H9 (cell line): ENCODE results near the gene OGG1. TPM values are rescaled to one million over a fixed set of nuclear protein-coding genes. Genes with fewer than 3 reads are reported as not detected.

Source experiments
- DNase-seq: peaks from one replicate; pipeline ENCODE4 v3.0.0-alpha.2; 2017
- H2AFZ ChIP-seq: one replicate; pipeline ENCODE4 v1.6.1; 2013; ENCODE audit warnings: mild to moderate bottlenecking, low read length, control low read depth, moderate library complexity
- H2AK5ac ChIP-seq: 2 replicates; pipeline ENCODE4 v1.6.1; 2013; ENCODE audit warnings: low read length, control low read depth, mixed read lengths; ENCODE audit not compliant: insufficient read length
- H2BK120ac ChIP-seq: one replicate; pipeline ENCODE4 v1.6.1; 2013; ENCODE audit warnings: low read depth, mild to moderate bottlenecking, low read length, control low read depth, inconsistent platforms; ENCODE audit not compliant: poor library complexity, severe bottlenecking
- H2BK12ac ChIP-seq: 2 replicates; pipeline ENCODE4 v1.6.1; 2013; ENCODE audit warnings: low read length, control low read depth, mixed read lengths, low read depth; ENCODE audit not compliant: insufficient read length
- H2BK15ac ChIP-seq: 2 replicates; pipeline ENCODE4 v1.6.1; 2013; ENCODE audit warnings: low read depth, low read length, control low read depth
- H2BK20ac ChIP-seq: one replicate; pipeline ENCODE4 v1.6.1; 2013; ENCODE audit warnings: low read depth, mild to moderate bottlenecking, low read length, control low read depth, inconsistent platforms; ENCODE audit not compliant: poor library complexity, severe bottlenecking
- H2BK5ac ChIP-seq: 2 replicates; pipeline ENCODE4 v1.6.1; 2013; ENCODE audit warnings: low read length, control low read depth, mixed read lengths; ENCODE audit not compliant: insufficient read length
- H3K14ac ChIP-seq: 2 replicates; pipeline ENCODE4 v1.6.1; 2013; ENCODE audit warnings: low read length, control low read depth; ENCODE audit not compliant: insufficient read depth
- H3K18ac ChIP-seq: 2 replicates; pipeline ENCODE4 v1.6.1; 2013; ENCODE audit warnings: low read depth, mild to moderate bottlenecking, mixed read lengths, low read length, control low read depth; ENCODE audit not compliant: insufficient read length
- H3K23ac ChIP-seq: 2 replicates; pipeline ENCODE4 v1.6.1; 2013; ENCODE audit warnings: low read length, control low read depth, mixed read lengths, low read depth; ENCODE audit not compliant: insufficient read length
- H3K23me2 ChIP-seq: 2 replicates; pipeline ENCODE4 v1.6.1; 2013; ENCODE audit warnings: low read depth, mild to moderate bottlenecking, mixed read lengths, low read length, control low read depth; ENCODE audit not compliant: insufficient read length, poor library complexity, severe bottlenecking
- H3K27ac ChIP-seq: 2 replicates; pipeline ENCODE4 v1.5.1; 2013; ENCODE audit warnings: low read length, control low read depth, mixed read lengths, low read depth; ENCODE audit not compliant: insufficient read length
- H3K27me3 ChIP-seq: 2 replicates; pipeline ENCODE4 v1.6.1; 2013; ENCODE audit warnings: low read length, control low read depth, inconsistent platforms; ENCODE audit not compliant: insufficient read depth
- H3K4ac ChIP-seq: 2 replicates; pipeline ENCODE4 v1.6.1; 2013; ENCODE audit warnings: low read depth, mild to moderate bottlenecking, control low read depth, inconsistent platforms, low read length, moderate library complexity
- H3K4me1 ChIP-seq: 2 replicates; pipeline ENCODE4 v1.6.1; 2013; ENCODE audit warnings: low read length, control low read depth, inconsistent platforms; ENCODE audit not compliant: insufficient read depth
- H3K4me2 ChIP-seq: 2 replicates; pipeline ENCODE4 v1.6.1; 2013; ENCODE audit warnings: low read length, control low read depth, mixed read lengths; ENCODE audit not compliant: insufficient read length, insufficient read depth
- H3K56ac ChIP-seq: 2 replicates; pipeline ENCODE4 v1.6.1; 2013; ENCODE audit warnings: low read depth, mild to moderate bottlenecking, mixed read lengths, low read length, control low read depth; ENCODE audit not compliant: insufficient read length
- H3K79me1 ChIP-seq: 2 replicates; pipeline ENCODE4 v1.6.1; 2013; ENCODE audit warnings: low read depth, mild to moderate bottlenecking, moderate library complexity, low read length, control low read depth, inconsistent platforms; ENCODE audit not compliant: insufficient read depth, poor library complexity, severe bottlenecking
- H3K79me2 ChIP-seq: 2 replicates; pipeline ENCODE4 v1.6.1; 2013; ENCODE audit warnings: low read length, control low read depth, inconsistent platforms; ENCODE audit not compliant: insufficient read depth
- H3K9ac ChIP-seq: 2 replicates; pipeline ENCODE4 v1.6.1; 2013; ENCODE audit warnings: low read length, control low read depth, mixed read lengths; ENCODE audit not compliant: insufficient read length; ENCODE audit errors: extremely low read depth
- H3K9me3 ChIP-seq: one replicate; pipeline ENCODE4 v1.6.1; 2013; ENCODE audit warnings: low read depth, low read length, inconsistent platforms; ENCODE audit not compliant: control insufficient read depth
- H3T11ph ChIP-seq: one replicate; pipeline ENCODE4 v1.6.1; 2013; ENCODE audit warnings: mild to moderate bottlenecking, low read length, control low read depth, inconsistent platforms
- H4K20me1 ChIP-seq: one replicate; pipeline ENCODE4 v1.6.1; 2013; ENCODE audit not compliant: control insufficient read depth, insufficient read length, insufficient read depth
- H4K5ac ChIP-seq: 2 replicates; pipeline ENCODE4 v1.6.1; 2013; ENCODE audit warnings: low read depth, mild to moderate bottlenecking, mixed read lengths, low read length, control low read depth; ENCODE audit not compliant: insufficient read length
- H4K8ac ChIP-seq: replicated peaks from 2 replicates; pipeline ENCODE4 v1.6.1; 2013; ENCODE audit warnings: low read length, control low read depth, mixed read lengths, low read depth; ENCODE audit not compliant: insufficient read length
- H4K91ac ChIP-seq: 2 replicates; pipeline ENCODE4 v1.6.1; 2013; ENCODE audit warnings: low read depth, mild to moderate bottlenecking, moderate library complexity, mixed read lengths, low read length, control low read depth; ENCODE audit not compliant: insufficient read length
- H3K27ac Mint-ChIP-seq, 3 experiments: 2 replicates in 2 of 3; 3 replicates in 1 of 3; pipeline ENCODE4 v1.8.0; 2020 to 2021; ENCODE audit warnings: mixed read lengths in 3 of 3, mild to moderate bottlenecking in 1 of 3, moderate library complexity in 1 of 3
- H3K27me3 Mint-ChIP-seq: 2 replicates; pipeline ENCODE4 v1.8.0; 2021; ENCODE audit warnings: low read depth, mild to moderate bottlenecking, moderate library complexity, mixed read lengths
- H3K36me3 Mint-ChIP-seq, 3 experiments: 2 replicates in 2 of 3; 3 replicates in 1 of 3; pipeline ENCODE4 v1.8.0; 2020 to 2021; ENCODE audit warnings: low read depth in 3 of 3, mixed read lengths in 3 of 3; ENCODE audit not compliant: insufficient read depth in 1 of 3
- H3K4me1 Mint-ChIP-seq, 2 experiments: 2 replicates each; pipeline ENCODE4 v1.8.0; 2020; ENCODE audit warnings: mixed read lengths in 2 of 2
- H3K4me3 Mint-ChIP-seq, 2 experiments: 2 replicates in 1 of 2; 3 replicates in 1 of 2; pipeline ENCODE4 v1.8.0; 2020 to 2021; ENCODE audit warnings: mild to moderate bottlenecking in 2 of 2, mixed read lengths in 2 of 2, moderate library complexity in 1 of 2
- H3K9me3 Mint-ChIP-seq, 2 experiments: 2 replicates in 1 of 2; 3 replicates in 1 of 2; pipeline ENCODE4 v1.8.0; 2020; ENCODE audit warnings: mild to moderate bottlenecking in 2 of 2, mixed read lengths in 2 of 2, moderate library complexity in 1 of 2
- WGBS: extraction: QIAGEN DNeasy Blood & Tissue Kit; methylation state at CpG from one replicate; pipeline ENCODE4 v1.1.7; 2013; ENCODE audit warnings: missing lambda C conversion rate, low lambda C conversion rate, mixed read lengths; ENCODE audit not compliant: insufficient read length; ENCODE audit errors: extremely low coverage; 5-methylcytosine and 5-hydroxymethylcytosine counted together
- total RNA-seq: library from RNA; stranded (reverse); gene quantifications from 2 replicates; pipeline ENCODE4 v1.2.1, GENCODE V29; 2021
- TF ChIP-seq, protein P1 (sequence below): fragments of 200-600 bp; sonication (generic); conservative IDR thresholded peaks from 3 replicates; pipeline ENCODE4 v1.8.0; 2021; ENCODE audit warnings: antibody characterized with exemption, mild to moderate bottlenecking

Gene OGG1
- total RNA-seq, 1 experiment from 2014 or later: 43.4 TPM

DNA sequence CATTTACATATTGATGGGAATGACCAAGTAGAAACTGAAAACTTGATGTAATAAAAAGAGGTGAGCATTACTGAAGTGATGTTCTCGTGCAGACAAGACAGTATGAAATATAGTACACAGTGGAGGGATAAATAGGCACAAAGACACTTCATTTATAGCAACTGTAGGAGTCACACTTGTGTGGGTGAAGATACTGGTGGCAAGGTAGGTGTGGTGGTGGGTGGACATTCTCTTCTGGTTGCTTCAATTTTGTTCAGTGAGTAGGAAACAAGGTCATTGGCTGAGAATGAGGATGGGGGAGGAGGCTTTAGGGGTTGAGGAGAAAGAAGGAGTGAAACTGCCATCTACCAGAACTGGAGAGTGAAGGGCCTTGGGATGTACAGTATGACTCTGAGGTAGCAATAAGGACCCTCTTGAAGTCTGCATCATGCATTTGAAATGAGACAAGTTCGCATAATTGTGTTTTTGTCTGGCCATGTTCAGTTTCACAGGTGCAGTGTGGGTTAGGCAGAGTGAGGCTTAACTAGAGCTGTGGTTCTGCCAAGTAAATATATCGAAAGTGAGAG, 39.5 kb upstream of the OGG1 start:
- no peaks in the 10 kb centered on the region for H3K27me3 ChIP-seq
- no CpG with 5 or more reads among the region's 3 CpGs for WGBS
- no peak overlapping the region for H3T11ph ChIP-seq
- no peak overlapping the region for H3K9ac ChIP-seq
- no peak overlapping the region for H3K27ac ChIP-seq
- no peaks in the 10 kb centered on the region for H3K79me2 ChIP-seq
- H3K23me2 ChIP-seq: no peaks in the 10 kb centered on the region
- H2BK20ac ChIP-seq: no peak overlapping the region
- no peak overlapping the region for H3K4ac ChIP-seq
- H3K4me2 ChIP-seq: no peak overlapping the region
- no peak overlapping the region for H2BK15ac ChIP-seq
- Mint-ChIP-seq H3K36me3 (no peaks in the 10 kb centered on the region), H3K27me3 (peaks cover 10% of the 10 kb centered on the region), H3K4me1 (peaks cover 6 to 18% of the 10 kb centered on the region in 2 experiments), H3K27ac (no peak overlapping the region), H3K4me3 (no peak overlapping the region), H3K9me3 (no peaks in the 10 kb centered on the region)
- H3K23ac ChIP-seq: no peak overlapping the region
- TF ChIP-seq, protein P1, sequence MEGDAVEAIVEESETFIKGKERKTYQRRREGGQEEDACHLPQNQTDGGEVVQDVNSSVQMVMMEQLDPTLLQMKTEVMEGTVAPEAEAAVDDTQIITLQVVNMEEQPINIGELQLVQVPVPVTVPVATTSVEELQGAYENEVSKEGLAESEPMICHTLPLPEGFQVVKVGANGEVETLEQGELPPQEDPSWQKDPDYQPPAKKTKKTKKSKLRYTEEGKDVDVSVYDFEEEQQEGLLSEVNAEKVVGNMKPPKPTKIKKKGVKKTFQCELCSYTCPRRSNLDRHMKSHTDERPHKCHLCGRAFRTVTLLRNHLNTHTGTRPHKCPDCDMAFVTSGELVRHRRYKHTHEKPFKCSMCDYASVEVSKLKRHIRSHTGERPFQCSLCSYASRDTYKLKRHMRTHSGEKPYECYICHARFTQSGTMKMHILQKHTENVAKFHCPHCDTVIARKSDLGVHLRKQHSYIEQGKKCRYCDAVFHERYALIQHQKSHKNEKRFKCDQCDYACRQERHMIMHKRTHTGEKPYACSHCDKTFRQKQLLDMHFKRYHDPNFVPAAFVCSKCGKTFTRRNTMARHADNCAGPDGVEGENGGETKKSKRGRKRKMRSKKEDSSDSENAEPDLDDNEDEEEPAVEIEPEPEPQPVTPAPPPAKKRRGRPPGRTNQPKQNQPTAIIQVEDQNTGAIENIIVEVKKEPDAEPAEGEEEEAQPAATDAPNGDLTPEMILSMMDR: no peak
- no peak overlapping the region for H4K5ac ChIP-seq
- H4K20me1 ChIP-seq: no peaks in the 10 kb centered on the region
- no peak overlapping the region for H2BK12ac ChIP-seq
- DNase-seq: no peak
- H2BK120ac ChIP-seq: no peak overlapping the region
- H2AFZ ChIP-seq: no peak overlapping the region
- no peak overlapping the region for H2BK5ac ChIP-seq
- H3K18ac ChIP-seq: no peak overlapping the region
- H4K91ac ChIP-seq: no peak overlapping the region
- no peak overlapping the region for H2AK5ac ChIP-seq
- H3K9me3 ChIP-seq: no peaks in the 10 kb centered on the region
- no peaks in the 10 kb centered on the region for H3K79me1 ChIP-seq
- H3K4me1 ChIP-seq: no peaks in the 10 kb centered on the region; the same call in 1 of the 2 replicates
- H4K8ac ChIP-seq: no peak overlapping the region
- no peak overlapping the region for H3K14ac ChIP-seq
- no peak overlapping the region for H3K56ac ChIP-seq
